A549 treated with Hydrocortisone at 1 μM for 4 hours (cell line): ENCODE measurements around the gene EP400. TPM values are rescaled to one million over a fixed set of nuclear protein-coding genes. Genes with fewer than 3 reads are reported as not detected.

Source experiments
- total RNA-seq: library from RNA; stranded (reverse); fragments of 200-300 nt; extraction: Qiagen RNA extraction; gene quantifications from 5 replicates; pipeline ENCODE4 v1.2.3, GENCODE V29; 2022

The EP400 gene
- 21.1 to 26.3 TPM (median 23.8 TPM) in 5 replicates for total RNA-seq

GRCh38 chr12:131949431-131950181, at the start of gene EP400:
EP400 (plus strand) TSS chr12:131949942; CDS start chr12:131960620, 10,678 bp downstream.

GRCh38 chr12:131928711-131929580, 20.8 kb upstream of the EP400 start, which contains the start of gene PUS1:
PUS1 (plus strand) TSS chr12:131929276; CDS start chr12:131929723, 447 bp downstream.

Other genes with a start within 250 kb of the EP400 start
- gene SFSWAP, start 238.9 kb upstream of the EP400 start, total RNA-seq = 23.3 to 31.0 TPM (median 28.6 TPM) in 5 replicates
- 9.4 to 11.0 TPM (median 10.3 TPM) in 5 replicates for gene MMP17, start 121.5 kb upstream of the EP400 start, total RNA-seq
- gene ULK1, start 55.3 kb upstream of the EP400 start, total RNA-seq = 21.7 to 29.0 TPM (median 26.0 TPM) in 5 replicates
- 54.6 to 79.9 TPM (median 68.0 TPM) in 5 replicates for gene PUS1, start 20.7 kb upstream of the EP400 start, total RNA-seq
- gene DDX51, start 194.4 kb downstream of the EP400 start, total RNA-seq = 22.8 to 27.6 TPM (median 26.5 TPM) in 5 replicates
- 39.9 to 59.5 TPM (median 55.2 TPM) in 5 replicates for gene NOC4L, start 194.5 kb downstream of the EP400 start, total RNA-seq